Duodenal mucosa (tissue), 2 donors: ENCODE results near the gene TNNT3.

Experiments used
- H3K27ac ChIP-seq: one replicate; pipeline ENCODE4 v1.7.0; 2013; ENCODE audit warnings: low read depth, low read length
- H3K27me3 ChIP-seq, 2 donors: one replicate each; pipeline ENCODE4 v1.7.0; 2013; ENCODE audit warnings: low read length in 2 of 2, control low read depth in 1 of 2; ENCODE audit not compliant: insufficient read depth in 2 of 2, control insufficient read depth in 1 of 2
- H3K36me3 ChIP-seq, 2 donors: one replicate each; pipeline ENCODE4 v1.7.0; 2013; ENCODE audit warnings: low read length in 2 of 2, control low read depth in 1 of 2; ENCODE audit not compliant: insufficient read depth in 2 of 2, control insufficient read depth in 1 of 2
- H3K4me1 ChIP-seq, 2 donors: one replicate each; pipeline ENCODE4 v1.7.0; 2013; ENCODE audit warnings: low read length in 2 of 2, control low read depth in 1 of 2; ENCODE audit not compliant: insufficient read depth in 2 of 2, control insufficient read depth in 1 of 2
- H3K4me3 ChIP-seq, 2 donors: one replicate each; pipeline ENCODE4 v1.7.0; 2013; ENCODE audit warnings: low read length in 2 of 2, low read depth in 1 of 2
- H3K9ac ChIP-seq, 2 donors: one replicate each; pipeline ENCODE4 v1.7.0; 2013; ENCODE audit warnings: low read length in 2 of 2, low read depth in 1 of 2
- H3K9me3 ChIP-seq, 2 donors: one replicate each; pipeline ENCODE4 v1.7.0; 2013; ENCODE audit warnings: low read length in 2 of 2, control low read depth in 1 of 2; ENCODE audit not compliant: control insufficient read depth in 1 of 2

The TNNT3 gene

GRCh38 chr11:1923201-1923956 lies 3.9 kb downstream of the TNNT3 start:
- Histone ChIP-seq H3K27ac (no peak overlapping the region), H3K4me1 (no peaks in the 10 kb centered on the region), H3K9me3 (no peaks in the 10 kb centered on the region), H3K27me3 (no peaks in the 10 kb centered on the region), H3K9ac (no peak overlapping the region), H3K4me3 (no peak overlapping the region), H3K36me3 (no peaks in the 10 kb centered on the region)

GRCh38 chr11:1924181-1924580 lies 4.7 kb downstream of the TNNT3 start:
- Histone ChIP-seq H3K9me3 (no peaks in the 10 kb centered on the region), H3K4me3 (no peak overlapping the region), H3K9ac (no peak overlapping the region), H3K4me1 (no peaks in the 10 kb centered on the region), H3K27me3 (no peaks in the 10 kb centered on the region), H3K36me3 (no peaks in the 10 kb centered on the region), H3K27ac (no peak overlapping the region)

DNA sequence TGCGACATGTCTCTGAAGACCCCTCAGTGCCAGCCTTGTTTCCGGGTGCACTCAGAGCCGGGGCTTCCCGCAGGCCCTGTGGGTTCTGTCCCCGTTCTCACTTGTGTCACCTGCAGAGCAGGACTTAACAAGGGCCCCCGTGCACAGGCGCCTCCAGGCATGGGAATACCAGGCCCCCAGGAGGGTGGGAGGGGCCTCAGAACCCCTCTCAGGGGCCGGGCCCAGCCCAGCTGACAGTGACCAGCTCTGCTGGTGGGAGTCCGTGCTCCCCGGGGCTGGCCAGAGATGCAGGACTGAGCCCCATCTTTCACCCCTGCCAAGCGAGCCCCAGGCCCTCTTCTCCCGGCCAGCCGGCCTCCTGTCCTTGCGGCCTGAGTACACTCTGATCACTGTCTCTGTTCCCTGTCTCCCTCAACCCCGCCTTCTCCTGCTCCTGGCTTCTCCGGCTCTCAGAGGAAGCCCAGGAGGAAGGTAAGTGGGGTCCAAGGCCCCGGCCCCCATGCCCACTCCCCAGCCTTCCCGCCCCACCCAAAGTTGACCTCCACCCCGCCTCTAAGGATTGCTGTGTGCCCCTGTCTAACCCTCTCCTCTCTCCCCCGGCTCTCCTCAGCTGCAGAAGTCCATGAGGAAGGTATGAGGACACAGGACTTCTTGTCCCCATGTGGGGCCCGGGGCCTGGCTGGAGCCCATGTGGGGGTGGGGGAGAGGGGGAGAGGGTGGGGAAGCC lies 5.3 kb downstream of the TNNT3 start:
- H3K9ac ChIP-seq: no peak overlapping the region
- no peak overlapping the region for H3K27ac ChIP-seq
- no peaks in the 10 kb centered on the region for H3K4me1 ChIP-seq
- H3K9me3 ChIP-seq: no peaks in the 10 kb centered on the region
- no peaks in the 10 kb centered on the region for H3K27me3 ChIP-seq
- H3K4me3 ChIP-seq: no peak overlapping the region
- no peaks in the 10 kb centered on the region for H3K36me3 ChIP-seq

- no peak overlapping the region for H3K9ac ChIP-seq
- no peaks in the 10 kb centered on the region for H3K9me3 ChIP-seq
- H3K36me3 ChIP-seq: no peaks in the 10 kb centered on the region
- H3K4me1 ChIP-seq: no peaks in the 10 kb centered on the region
- H3K27ac ChIP-seq: no peak overlapping the region
- no peak overlapping the region for H3K4me3 ChIP-seq
- no peaks in the 10 kb centered on the region for H3K27me3 ChIP-seq
These were observed 6.1 kb downstream of the TNNT3 start for GRCh38 chr11:1925373-1926155.

DNA sequence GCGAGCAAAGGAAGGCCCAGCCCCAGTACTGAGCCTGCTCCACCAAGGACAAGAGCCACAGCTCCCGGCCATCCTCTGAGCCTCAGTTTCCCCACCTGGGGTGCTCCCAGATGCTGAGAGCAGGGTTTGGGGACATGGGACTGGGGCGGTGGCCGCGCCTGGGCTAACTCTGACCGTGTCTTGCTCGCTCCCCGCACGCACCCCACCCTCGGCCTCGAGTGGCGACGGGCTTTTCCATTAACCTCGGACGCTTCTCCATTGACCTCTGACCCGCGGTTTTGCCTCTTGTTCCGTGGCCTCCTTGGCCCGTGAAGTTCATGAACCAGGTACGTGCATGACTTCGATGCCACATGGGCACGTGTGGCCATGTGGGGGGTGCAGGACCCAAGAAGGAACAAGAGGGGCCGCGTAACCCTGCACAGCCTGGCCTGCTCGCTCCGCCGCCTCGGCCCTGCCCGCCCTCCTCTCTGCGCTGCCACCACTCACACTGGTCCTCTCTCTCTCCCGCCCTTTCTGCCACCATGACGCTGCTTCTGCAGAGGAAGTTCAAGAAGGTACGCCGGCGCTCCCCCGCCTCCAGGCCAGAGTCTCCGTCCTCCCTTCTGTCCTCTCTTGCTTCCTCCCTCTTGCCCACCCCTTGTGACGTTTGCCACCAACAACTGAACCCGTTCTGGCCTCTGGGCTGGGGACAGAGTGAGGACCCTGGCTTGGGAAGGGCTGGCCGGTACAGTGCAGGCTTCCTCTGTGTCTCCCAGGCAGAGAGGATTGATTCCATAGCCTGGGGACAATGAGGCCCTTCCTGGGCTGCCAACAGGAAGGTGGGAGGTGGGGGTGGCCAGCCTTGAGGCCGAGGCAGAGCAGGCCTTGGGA lies 6.9 kb downstream of the TNNT3 start:
- no peak overlapping the region for H3K4me3 ChIP-seq
- H3K36me3 ChIP-seq: no peaks in the 10 kb centered on the region
- no peak overlapping the region for H3K27ac ChIP-seq
- H3K4me1 ChIP-seq: no peaks in the 10 kb centered on the region
- H3K9me3 ChIP-seq: no peaks in the 10 kb centered on the region
- H3K27me3 ChIP-seq: no peaks in the 10 kb centered on the region
- no peak overlapping the region for H3K9ac ChIP-seq

DNA sequence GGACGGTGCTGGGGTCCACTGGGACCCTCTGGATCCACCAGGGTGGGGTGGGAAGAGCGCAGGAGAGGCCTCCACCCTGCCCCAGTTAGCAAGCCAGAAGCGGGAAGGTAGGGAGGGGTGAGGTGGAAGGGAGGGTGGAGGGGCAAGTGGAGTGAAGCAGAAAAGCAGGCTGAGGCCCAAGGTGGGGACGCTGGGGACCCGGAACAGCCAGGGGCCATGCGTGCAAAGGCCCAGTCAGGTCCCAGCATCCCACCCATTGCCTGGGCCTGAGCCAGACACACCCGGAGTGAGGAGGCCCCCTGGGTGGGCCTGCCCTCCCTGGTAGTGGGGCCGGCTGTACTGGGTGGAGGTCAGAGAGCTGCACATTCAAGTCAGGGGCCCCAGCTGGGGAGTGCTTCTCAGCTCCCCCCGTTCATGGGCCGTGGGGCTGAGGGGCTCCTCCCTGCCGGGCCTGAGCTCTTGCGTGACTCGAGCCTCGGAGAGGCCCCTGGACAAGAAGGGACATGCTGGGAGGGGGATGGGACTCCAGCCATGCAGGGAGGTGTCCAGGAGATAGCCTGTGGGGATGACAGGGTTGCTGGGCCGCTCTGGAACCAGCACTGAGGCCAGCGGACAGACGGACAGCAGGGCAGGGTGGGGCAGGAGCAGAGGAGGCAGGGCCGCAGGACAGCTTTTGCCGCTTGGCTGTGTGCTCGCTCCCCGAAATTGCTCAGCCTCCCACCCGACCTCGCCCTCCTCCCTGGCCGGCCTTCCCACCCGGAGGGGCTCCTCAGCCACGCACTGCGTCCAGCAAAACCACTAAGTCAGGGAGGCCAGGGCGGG lies 7.7 kb downstream of the TNNT3 start:
- Histone ChIP-seq H3K36me3 (no peaks in the 10 kb centered on the region), H3K9me3 (no peaks in the 10 kb centered on the region), H3K4me3 (no peak overlapping the region), H3K27ac (no peak overlapping the region), H3K9ac (no peak overlapping the region), H3K27me3 (no peaks in the 10 kb centered on the region), H3K4me1 (no peaks in the 10 kb centered on the region)

DNA sequence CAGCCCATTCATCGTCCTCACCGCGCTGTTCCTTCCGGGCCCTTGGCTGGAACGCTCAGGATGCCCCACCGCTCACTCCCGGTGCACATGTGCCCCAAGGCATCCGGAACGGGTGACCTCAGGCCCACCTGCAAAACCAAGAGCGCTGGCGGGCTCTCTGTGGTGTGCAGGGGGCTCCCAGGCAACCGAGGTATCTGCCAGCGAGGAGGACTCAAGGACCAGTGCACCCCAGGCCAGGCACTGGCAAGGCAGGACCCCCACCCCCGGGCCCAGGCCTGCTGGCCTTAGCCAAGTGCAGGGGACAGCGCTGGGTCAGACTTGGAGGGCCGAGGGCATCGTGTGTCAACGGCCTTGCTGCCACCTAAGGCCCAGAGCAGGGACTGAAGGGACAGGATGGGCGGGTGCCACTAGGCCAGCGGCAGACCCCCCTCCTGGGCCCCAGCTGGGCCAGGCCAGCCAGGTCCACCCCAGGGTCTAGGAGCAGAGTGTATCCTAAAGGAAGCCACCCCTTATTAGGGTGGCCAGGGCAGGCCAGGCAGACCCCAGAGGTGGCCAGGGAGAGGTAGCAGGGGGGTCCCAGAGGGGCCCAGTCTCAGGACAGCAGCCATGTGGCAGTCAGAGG lies 8.5 kb downstream of the TNNT3 start:
- Histone ChIP-seq H3K27ac (no peak overlapping the region), H3K27me3 (no peaks in the 10 kb centered on the region), H3K9ac (no peak overlapping the region), H3K9me3 (no peaks in the 10 kb centered on the region), H3K4me1 (no peaks in the 10 kb centered on the region), H3K4me3 (no peak overlapping the region), H3K36me3 (no peaks in the 10 kb centered on the region)

DNA sequence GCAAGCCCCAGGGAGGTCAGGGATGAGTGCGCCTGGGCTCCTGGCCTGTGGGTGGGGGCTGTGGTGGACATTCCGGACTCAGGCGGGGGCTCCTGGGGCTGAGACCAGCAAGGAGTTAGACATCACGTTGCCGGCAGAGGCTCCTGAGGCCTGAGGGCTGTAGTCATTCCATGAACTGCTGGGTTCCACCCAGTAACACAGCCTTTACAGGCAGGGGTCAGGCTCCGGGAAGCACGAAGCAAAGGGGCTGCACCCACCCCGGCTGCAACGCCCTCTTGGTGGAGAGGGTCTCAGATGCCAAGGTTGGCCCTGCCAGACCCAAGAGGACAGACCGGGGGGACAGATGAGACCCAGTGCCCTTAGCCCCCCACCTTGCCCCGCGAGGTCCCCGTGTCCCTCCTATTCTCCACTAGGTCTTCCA lies 9.0 kb downstream of the TNNT3 start:
- no peaks in the 10 kb centered on the region for H3K27me3 ChIP-seq
- no peaks in the 10 kb centered on the region for H3K36me3 ChIP-seq
- no peak overlapping the region for H3K27ac ChIP-seq
- no peak overlapping the region for H3K4me3 ChIP-seq
- no peaks in the 10 kb centered on the region for H3K9me3 ChIP-seq
- H3K4me1 ChIP-seq: no peaks in the 10 kb centered on the region
- H3K9ac ChIP-seq: no peak overlapping the region
